NT2/D1 (cell line): Measurements from ENCODE around the gene CHGA.

Source experiments
- YY1 ChIP-seq: IDR thresholded peaks from 2 replicates; pipeline ENCODE4 v1.6.1; 2011; ENCODE audit not compliant: insufficient read length, insufficient read depth
- ZNF274 ChIP-seq: IDR thresholded peaks from 2 replicates; pipeline ENCODE4 v1.6.1; 2011; ENCODE audit warnings: mild to moderate bottlenecking, low read depth, low read length

- TF ChIP-seq ZNF274 = no peak
- TF ChIP-seq YY1 = no peak
Observed at GRCh38 chr14:92914087-92914656, 8.8 kb upstream of the CHGA start.
